GM21737 (cell line): ENCODE results near the gene MS4A15.

Experiments
- ATAC-seq: cut with Tn5 transposase; IDR thresholded peaks from one replicate; pipeline ENCODE4 v1.9.1; 2021; ENCODE audit warnings: mild to moderate bottlenecking, moderate library complexity; ENCODE audit not compliant: unreplicated experiment

MS4A15 gene

DNA sequence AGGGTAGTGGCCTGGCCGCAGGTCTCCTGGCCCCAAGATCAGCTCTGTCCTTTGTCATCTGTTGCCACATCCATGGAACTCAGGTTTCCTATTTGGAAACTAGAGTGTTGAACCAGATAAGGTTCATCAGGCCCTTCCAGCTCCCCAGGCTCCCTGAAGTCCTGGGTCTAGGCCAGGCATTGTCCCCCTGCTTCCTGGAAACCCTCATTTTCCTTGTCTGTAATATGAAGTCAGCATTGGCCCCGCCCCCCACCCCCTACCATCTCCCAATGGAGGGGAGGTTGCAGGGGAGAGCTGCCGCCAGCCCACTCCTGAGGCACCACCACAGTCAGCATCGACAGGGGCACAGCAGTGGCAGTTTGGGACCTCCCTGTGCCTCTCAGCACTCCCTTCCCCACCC is 19.5 kb downstream of the MS4A15 start:
- ATAC-seq: no peak

DNA sequence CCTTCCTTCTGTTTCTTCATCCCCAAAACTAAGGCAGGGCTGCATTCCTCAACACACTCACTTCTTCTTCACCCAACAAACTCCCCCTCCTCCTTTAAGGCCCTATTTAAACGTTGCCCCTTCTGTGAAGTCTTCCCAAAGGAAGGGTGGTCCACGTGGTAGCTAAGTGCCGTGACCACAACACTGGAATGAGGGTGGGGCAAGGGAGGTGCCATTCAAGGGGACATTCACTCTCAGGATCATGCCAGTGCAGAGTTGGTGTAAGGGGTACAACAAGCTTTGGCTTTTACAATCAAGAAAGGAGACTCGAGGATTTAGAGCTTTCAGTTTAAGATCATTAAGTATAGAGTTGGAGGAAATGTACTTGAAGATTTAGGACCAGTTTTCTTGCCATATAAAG is 20.4 kb downstream of the MS4A15 start:
- ATAC-seq: no peak

DNA sequence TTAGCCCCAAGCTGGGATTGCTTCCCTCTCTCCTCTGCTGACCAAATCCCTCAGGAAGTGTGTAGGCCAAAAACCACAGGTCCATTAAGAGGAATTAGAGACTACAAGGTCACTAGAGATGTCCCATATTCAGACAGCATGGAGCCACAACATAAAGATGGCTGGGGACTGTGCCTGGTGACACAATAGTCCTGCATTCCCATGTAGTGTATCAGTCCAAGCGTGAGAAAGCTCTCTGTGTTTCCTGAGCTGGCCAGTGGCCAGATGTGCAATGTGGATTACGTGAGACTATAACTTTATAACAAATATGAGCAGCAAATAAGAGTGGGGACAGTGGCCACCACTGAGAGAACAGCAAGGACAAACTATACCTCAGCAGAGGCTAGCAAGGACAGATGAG is 20.9 kb downstream of the MS4A15 start:
- no peak for ATAC-seq

DNA sequence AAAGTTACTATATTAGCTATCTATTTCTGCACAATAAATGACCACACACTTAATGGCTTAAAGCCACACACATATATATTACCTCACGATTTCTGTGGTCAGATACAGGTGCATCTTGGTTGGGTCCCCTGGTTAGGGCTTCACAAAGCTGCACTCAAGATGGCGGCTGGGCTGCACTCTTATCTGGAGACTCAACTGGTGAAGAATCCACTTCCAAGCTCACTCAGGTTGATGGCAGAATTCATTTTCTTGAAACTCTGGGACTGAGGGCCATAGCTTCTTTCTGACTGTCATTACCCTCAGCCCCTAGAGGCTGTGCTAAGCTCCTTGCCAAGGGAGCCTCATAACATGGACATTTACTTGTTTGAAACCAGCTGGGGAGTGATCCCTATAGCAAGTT is 23.4 kb downstream of the MS4A15 start:
- ATAC-seq: no peak

DNA sequence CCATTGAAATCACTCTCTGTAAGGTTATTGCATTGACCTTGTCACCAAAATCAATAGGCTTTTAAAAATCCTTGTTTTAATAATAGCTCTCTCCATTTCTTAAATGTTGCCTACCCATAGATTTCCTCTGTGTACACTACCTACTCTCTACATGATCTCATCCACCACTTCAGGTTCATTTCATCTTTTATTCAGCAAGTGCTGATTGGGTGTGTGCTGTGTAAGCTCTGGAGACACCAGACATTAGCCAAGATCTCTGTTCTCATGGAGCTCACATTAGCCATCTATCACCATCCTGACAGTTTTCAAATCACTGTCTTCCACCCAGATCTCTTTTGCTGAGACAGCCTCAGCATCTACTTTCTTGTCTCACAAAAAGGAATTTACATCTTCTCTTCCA is 24.1 kb downstream of the MS4A15 start:
- no peak for ATAC-seq

DNA sequence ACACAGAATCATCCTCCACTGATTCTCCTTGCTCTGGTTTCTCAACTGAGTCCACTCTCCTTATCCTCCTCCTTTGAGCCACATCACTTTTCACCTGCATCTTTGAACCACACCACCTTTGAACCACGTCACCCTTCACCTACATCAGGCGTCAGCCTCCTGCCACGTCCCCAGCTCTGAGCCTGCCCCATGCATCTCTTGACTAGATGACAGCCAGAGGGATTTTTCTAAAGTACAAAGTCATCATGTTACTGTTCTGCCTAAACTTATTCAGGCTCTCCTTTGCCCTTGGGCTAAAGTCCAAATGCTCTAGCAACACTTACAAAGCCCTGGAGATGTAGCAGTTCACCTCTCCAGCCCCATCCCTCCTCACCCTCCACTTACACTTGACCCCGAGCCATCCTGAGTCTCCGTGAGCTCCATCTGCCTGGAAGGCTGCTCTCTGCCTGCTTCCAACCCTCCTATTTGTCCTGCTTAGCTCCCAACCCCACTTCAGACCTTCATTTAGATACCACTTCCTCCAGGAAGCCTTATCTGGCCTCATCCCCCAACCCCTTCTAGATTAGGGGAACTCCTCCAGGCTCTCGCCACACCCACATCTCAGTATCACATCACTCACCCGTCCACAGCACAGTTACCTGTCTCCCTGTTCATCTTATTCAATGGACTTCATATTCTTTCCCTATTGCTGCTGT is 24.8 kb downstream of the MS4A15 start:
- no peak for ATAC-seq

DNA sequence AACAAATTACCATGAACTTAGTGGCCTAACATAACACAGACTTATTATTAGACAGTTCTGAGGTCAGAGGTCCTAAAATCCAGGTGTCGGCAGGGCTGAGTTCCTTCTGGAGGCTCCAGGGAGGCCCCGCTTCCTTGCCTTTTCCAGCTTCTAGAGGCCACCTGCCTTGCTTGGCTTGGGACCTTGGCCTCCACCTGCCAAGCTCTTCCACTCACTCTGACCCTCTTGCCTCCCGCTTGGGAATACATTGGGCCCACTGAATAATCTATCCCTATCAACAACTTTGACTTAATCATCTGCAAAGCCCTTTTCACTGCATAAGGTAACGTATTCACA is 25.3 kb downstream of the MS4A15 start:
- no peak for ATAC-seq

DNA sequence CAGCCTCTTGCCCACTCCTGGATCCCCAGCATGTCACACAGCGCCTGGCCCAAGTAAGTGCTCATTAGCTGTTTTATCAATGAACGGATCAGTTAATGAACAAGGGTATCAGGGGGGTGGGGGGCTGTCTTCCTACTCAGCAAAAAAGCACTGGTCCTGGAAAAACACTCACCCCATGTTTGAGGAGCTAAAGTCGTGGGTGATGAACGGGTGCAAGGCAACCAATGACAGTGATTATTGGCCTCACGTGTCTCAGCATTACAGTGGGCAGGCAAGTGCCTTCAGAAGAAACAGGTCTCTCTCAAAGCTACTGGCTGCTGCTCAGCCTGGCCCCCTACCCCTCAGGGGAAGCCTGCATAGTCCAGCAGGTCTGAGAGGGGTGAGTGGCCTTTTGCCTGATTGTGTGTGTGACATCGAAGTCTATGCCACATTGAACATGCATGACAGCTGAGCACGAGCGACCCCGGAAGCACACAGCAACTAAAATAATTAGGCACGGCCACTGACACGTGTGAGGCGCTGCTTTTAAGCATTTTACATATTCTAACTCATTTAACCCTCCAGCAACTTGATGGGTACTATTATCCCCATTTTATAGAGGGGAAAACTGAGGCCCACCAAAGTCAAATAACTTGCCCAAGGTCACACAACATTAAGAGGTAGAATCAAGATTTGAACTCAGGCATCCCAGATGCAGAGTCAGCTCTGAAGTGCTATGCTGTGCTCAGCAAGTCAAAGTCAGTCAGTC is 25.9 kb downstream of the MS4A15 start:
- no peak for ATAC-seq

DNA sequence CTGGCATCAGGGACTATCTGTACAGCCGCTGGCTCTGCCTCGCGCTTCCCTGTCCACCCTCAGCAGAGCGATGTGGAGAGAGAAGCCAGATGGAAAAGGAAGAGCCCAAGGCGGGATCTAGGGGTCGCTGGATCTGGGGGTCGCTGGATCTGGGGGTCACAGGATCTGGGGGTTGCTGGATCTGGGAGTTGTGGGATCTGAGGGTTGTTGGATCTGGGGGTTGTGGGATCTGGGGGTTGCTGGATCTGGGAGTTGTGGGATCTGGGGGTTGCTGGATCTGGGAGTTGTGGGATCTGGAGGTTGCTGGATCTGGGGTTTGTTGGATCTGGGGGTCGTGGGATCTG is 26.4 kb downstream of the MS4A15 start:
- ATAC-seq: no peak

DNA sequence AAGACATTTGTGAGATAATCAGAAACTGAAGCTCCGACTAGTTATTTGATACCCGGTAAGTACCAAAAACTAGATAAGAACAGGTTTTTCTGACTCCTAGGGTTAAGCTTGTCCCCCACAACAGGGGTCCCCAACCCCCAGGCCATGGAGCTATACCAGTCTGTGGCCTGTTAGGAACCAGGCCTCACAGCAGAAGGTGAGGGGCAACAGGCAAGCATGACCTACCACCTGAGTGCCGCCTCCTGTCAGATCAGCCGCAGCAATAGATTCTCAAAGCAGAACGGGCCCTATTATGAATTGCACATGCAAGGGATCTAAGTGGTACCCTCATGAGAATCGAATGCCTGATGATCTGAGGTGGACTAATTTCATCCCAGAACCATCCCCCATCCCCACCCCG is 27.2 kb downstream of the MS4A15 start:
- ATAC-seq: no peak

DNA sequence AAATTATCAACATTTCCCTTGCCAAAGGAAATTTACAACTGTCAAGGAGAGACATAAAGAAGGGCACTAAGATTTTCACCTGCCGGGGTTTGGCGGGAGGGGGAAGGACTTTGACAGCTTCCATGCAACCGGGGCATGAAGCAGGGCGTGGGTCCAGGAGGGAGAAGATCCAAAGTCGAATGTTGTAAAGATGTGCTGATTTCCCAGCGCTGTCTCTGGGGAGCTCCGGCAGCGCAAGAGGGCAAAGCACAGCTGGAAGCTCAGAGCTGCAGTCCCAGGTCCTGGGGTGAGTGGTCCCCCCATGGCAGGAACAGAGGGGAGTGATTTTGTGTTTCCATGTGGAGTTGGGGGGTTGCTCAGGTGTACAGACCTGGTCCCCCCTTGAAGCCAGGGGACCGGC is 28.5 kb downstream of the MS4A15 start, which contains the start of gene MS4A10:
MS4A10 (plus strand) TSS at position 198 of the 400 bp plus-strand sequence. CDS start 5,003 bp downstream, outside the sequence.
- ATAC-seq: no peak

DNA sequence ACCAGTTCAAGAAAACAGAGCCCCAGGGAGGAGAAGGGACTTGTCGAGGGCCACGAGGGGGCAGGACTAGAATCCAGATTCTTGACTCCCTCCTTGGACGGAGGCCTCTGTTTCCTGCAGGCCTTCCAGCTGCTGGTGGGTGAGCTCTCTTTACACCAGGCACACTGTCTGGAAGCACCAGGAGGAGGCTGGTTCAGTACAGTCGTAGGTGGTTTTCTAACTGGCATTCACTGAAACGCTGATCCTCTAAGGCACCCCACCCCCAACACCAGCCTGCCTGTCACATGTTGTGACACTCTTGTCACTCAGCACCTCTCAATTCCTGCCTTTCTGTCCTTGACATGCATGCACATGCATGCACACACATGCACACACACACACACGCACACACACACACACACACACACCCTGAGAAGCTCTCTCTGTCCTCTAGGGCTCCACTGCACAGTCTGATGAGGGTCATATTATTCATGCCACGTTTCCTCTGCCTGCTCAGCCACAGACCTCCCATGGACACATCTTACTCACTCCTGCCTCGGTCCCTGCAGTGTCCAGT is 29.2 kb downstream of the MS4A15 start:
- no peak for ATAC-seq

DNA sequence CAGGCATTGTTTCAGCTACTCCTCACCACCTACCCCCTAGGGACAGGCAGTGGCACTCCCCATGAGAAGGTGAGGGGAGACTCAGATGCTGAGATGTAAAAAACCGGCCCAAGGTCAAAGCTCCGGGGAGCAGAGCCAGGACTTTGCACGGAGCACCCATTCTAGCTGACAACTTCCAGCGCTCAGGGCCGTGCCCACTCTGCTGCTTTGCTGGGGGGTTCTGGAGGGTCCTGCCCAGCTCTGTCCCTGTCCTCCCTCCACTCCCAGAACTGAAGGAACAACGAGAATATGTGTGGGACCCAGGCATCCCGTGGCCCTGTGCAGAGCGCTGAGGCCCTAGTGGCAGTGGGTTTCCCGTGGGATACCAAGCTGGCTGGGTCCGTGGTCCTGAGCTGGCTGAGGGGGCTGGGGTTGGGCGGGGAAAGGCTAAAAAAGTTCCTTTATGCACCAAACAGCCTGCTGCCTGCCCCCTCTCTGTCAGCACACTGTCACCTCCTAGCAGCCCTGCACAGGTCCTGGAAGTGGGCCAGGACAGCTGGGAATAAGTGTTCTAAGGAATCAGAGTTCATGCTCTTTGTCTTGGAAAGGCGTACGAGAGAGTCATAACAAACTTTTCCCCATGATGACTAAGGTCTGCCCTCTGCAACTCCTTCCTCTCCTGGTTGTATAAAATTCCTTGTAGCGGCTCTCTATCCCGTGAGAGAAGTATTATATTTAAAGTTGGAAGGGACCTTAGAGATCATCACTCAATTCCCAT is 30.3 kb downstream of the MS4A15 start:
- ATAC-seq: no peak

DNA sequence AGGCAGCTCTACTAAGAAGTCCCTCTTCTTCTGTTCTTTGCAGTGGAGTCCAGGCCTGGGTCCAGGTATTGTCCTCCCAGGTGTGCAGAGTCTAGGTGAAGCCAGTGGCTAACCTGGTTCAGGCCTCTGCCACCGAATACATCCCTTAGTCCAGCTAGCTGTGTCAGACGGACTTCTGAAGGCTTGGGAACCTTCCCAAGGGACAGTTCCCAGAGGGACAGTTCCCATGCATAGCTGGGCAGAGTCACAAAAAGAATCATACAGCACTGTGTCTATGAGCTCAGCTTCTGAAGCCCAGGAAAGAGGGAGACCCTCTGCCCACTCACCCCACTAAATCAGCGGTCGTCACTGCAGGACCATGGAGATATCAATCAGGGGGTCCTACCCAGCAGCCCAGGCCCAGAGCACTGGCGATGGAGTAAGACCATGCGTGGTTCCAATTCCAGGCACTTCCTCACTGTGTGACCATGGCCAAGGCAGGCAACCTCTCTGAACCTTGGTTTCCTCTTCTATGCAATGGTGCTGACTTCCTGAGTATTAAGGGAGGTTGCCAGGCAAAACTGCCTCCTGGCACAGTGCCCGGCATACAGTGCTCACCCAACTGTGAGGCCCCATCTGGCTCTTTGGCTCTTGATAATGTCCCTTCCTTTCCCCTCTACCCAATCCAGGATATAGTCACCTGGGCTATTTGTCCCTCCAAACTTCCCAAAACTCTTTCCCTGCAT is 31.9 kb downstream of the MS4A15 start:
- ATAC-seq: no peak

DNA sequence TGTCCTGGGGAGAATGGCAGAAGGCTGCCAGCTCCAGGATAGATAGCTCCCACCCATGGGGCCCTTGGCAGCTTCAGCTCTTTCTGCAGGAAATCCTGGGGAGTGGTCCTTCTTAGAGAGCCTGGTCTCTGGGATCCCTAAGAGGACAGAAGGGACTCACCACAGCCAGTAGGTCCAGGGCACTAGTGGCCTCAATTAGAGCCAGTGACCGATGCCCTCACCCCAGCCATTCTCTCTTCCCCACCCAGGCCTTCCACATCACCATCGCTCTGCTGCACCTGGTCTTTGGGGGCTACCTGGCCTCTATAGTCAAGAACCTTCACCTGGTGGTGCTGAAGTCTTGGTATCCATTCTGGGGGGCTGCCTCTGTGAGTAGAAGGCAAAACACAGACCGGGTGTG is 34.1 kb downstream of the MS4A15 start:
- no peak for ATAC-seq

DNA sequence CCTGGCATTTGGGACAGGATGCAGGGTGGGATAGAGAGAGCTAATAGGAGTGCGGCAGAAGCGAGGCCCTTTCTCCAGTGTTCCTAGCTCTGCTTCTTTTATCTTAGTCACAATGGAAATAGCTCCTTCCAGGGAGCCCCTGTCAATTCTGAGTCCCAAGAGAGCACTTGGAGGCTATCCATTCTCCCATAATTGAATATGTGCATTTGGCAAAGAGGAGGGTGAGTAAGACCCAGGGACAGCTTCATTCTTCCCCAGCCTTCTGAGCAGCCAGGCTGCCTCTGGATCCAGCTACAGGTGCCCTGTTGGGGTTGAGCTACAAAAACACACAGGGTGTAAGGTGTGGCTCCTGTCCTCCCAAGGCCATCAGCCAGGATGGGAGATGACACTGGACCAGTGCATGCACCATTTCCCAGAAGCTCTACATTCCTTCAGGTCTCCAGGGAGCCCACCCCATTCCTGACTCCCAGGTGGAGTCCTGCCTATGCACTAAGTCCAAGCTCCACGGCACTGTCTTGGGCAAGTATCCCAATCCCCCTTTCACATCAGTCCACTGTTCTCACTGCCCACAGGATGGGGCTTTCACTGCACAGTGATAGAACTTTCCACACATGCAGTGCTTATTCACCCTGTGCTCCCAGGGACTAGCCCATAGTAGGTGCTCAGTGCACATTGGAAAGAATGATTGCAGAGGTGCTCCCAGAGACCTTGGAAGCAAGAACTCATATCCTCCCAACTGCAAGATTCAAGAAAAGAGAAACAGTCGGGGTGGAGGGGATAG is 34.7 kb downstream of the MS4A15 start:
- no peak for ATAC-seq

DNA sequence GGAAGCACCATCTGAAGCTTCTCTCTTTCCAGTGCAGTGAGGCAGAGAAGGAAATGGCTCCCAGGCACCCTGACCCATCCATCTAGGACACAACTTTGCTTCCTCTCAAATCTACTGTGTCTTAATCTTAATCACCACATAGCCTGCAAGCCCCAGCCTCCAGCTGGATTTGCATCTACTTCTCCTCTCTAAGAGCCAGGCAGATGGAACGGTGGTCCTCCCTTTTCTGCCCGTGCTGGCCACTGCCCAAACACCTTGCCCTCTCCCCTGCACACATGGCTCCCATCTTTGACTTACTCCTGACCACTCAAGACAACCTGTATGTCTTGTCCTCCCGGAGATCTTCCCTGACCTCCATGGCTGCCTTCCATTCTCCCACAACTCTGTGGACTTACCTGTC is 35.9 kb downstream of the MS4A15 start:
- ATAC-seq: no peak

DNA sequence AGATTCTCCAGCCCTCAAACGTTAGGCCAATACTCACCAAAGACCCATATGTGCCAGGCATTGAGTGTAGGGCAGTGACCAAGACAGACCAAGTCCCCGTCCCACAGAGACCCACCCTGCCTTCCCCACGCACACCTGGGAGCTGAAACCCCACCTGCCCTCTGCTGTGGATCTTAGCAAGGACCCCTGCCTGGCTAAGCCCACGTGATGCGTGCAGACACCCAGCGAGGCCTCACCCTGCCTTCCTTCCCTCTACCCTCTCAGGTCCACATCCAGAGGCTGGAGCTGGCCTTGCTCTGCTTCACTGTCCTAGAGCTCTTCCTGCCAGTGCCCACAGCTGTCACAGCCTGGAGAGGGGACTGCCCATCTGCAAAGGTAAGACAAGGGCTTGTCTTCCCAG is 38.6 kb downstream of the MS4A15 start:
- ATAC-seq: no peak

DNA sequence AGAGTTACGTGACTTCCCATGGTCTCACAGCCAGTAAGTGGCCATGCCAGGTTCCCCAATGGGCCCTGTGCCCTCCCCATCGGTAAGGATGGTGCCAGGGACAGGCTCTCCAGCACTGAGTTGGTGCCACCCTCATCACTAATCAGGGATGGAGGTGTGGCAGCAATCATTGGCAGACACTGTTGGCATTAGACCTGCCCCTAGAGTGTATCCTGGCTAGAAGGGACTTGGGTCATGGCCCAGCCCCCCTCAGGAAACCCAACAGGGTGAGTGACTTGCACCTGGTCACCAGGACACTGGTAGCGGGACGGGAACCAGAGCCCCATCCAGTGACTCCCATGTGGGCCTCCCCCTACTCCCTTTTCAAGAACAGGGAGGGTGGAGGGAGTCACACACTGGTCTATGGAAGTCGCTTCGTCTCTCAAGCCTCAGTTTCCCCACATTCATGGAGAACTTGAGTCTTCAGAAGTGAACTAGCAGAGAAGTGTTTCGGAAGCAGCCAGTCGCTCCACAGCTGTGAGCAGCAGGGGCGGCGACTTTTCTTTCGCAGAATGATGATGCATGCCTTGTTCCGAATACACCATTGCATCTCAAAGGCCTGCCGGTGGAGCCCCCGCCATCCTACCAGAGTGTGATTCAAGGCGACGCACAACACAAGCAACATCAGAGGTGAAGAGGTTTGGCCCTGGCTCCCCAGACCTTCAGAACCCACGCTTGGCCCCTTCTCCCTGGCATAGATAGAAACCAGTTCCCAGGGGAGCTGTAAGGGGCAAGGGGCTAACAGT is 41.4 kb downstream of the MS4A15 start:
- no peak for ATAC-seq

DNA sequence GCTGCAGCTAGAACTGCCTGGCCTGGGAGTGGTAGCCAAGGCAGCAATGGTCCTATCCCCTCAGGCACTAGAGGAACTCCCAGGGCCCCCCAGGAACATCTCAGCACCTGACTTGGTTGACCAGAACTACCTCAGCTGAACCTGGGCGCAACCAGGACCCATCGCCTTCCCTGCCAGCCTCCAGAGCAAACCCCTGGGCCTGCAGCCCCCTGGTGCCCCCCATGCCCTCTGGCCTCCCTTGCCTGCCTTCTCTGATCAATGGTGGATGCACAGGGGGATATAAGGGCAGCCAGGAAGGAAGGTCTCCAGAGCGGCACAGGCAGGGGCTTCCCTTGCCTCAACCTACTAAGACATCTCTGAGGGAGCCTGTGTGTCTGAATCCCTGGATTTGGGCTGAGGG is 42.0 kb downstream of the MS4A15 start:
- ATAC-seq: no peak
